HepG2 (cell line): Measurements from ENCODE around the gene ZNRD2. TPM values are rescaled to one million over a fixed set of nuclear protein-coding genes. Genes with fewer than 3 reads are reported as not detected.

Source experiments
- AHR ChIP-seq: IDR thresholded peaks from 2 replicates; pipeline ENCODE4 v1.6.1; 2018; ENCODE audit warnings: missing genetic modification reagents, missing compliant biosample characterization
- CC2D1A ChIP-seq: sonication (generic); formaldehyde crosslinking; IDR thresholded peaks from 2 replicates; pipeline ENCODE4 v1.8.1; 2023; ENCODE audit warnings: mild to moderate bottlenecking, missing genetic modification reagents
- GABPA ChIP-seq, 2 experiments: IDR thresholded peaks; 2 replicates each; pipeline ENCODE4 v1.6.1; 2011 to 2016; ENCODE audit warnings: low read depth in 2 of 2, low read length in 1 of 2, missing biosample characterization in 1 of 2, missing genetic modification characterization in 1 of 2
- HNF1A ChIP-seq, 2 experiments: sonication (generic) in 1 of 2; formaldehyde crosslinking in 1 of 2; IDR thresholded peaks; 2 replicates each; pipeline versions ENCODE4 v1.4.0 to v1.6.1; 2016 to 2020; ENCODE audit warnings: borderline replicate concordance in 1 of 2, low read depth in 1 of 2, mild to moderate bottlenecking in 1 of 2, missing genetic modification reagents in 1 of 2
- IKZF1 ChIP-seq: fragments of 450-650 bp; IDR thresholded peaks from 2 replicates; pipeline ENCODE4 v1.7.1; 2016
- POGZ ChIP-seq: sonication (generic); formaldehyde crosslinking; IDR thresholded peaks from 2 replicates; pipeline ENCODE4 v1.4.0; 2020; ENCODE audit warnings: mild to moderate bottlenecking, missing genetic modification reagents
- RFX5 ChIP-seq: IDR thresholded peaks from 2 replicates; pipeline ENCODE4 v1.6.1; 2011; ENCODE audit warnings: low read depth, low read length, improper control_type of control experiment
- SALL1 ChIP-seq: sonication (generic); formaldehyde crosslinking; IDR thresholded peaks from 2 replicates; pipeline ENCODE4 v1.8.0; 2022; ENCODE audit warnings: mild to moderate bottlenecking, missing genetic modification reagents
- SKI ChIP-seq: fragments of 450-650 bp; IDR thresholded peaks from one replicate; pipeline ENCODE4 v1.6.1; 2018; ENCODE audit warnings: mild to moderate bottlenecking; ENCODE audit not compliant: partially characterized antibody
- SNRNP70 ChIP-seq: fragments of 200-400 bp; formaldehyde crosslinking; IDR thresholded peaks from 2 replicates; pipeline ENCODE4 v1.6.1; 2017; ENCODE audit warnings: mild to moderate bottlenecking, low read depth, low read length, moderate library complexity
- SYNCRIP ChIP-seq: fragments of 200-400 bp; formaldehyde crosslinking; IDR thresholded peaks from 2 replicates; pipeline ENCODE4 v1.6.1; 2018; ENCODE audit warnings: mild to moderate bottlenecking, low read depth, low read length; ENCODE audit not compliant: insufficient read depth
- ZHX2 ChIP-seq, 2 experiments: sonication (generic) in 1 of 2; formaldehyde crosslinking in 1 of 2; IDR thresholded peaks; 2 replicates each; pipeline versions ENCODE4 v1.6.1 to v1.9.0; 2014 to 2022; ENCODE audit warnings: antibody characterized with exemption in 1 of 2, borderline replicate concordance in 1 of 2, inconsistent platforms in 1 of 2, low read depth in 1 of 2, missing genetic modification reagents in 1 of 2
- ZNF501 ChIP-seq: sonication (generic); formaldehyde crosslinking; IDR thresholded peaks from 2 replicates; pipeline ENCODE4 v1.5.1; 2020; ENCODE audit warnings: mild to moderate bottlenecking, moderate library complexity, missing genetic modification reagents
- ZSCAN21 ChIP-seq: sonication (generic); formaldehyde crosslinking; IDR thresholded peaks from 2 replicates; pipeline ENCODE4 v1.8.0; 2022; ENCODE audit warnings: mild to moderate bottlenecking, missing genetic modification reagents, moderate library complexity, borderline replicate concordance
- polyA plus RNA-seq, 8 experiments: library from polyadenylated mRNA; depleted of rRNA in 3 of 8; stranded (reverse) in 7 of 8; unstranded in 1 of 8; fragments of >200 nt; fragmentation: Illumina TruSeq in 4 of 8; extraction: Trizol in 4 of 8; gene quantifications; 2 replicates each; pipeline versions ENCODE4 v1.2.1 to v1.2.3, GENCODE V29; 2011 to 2016; ENCODE audit warnings: low read depth in 4 of 8, missing spikeins in 1 of 8, mixed read lengths in 1 of 8; ENCODE audit not compliant: insufficient read depth in 1 of 8
- total RNA-seq, 5 experiments: library from RNA; depleted of rRNA; stranded (reverse); fragments of >200 nt; fragmentation: Illumina TruSeq; extraction: Trizol; gene quantifications; 2 replicates each; pipeline ENCODE4 v1.2.3, GENCODE V29; 2016; ENCODE audit warnings: low read depth in 1 of 5
- TF ChIP-seq, protein P1 (sequence below): fragments of 450-650 bp; IDR thresholded peaks from 2 replicates; pipeline ENCODE4 v1.6.1; 2017; ENCODE audit warnings: mild to moderate bottlenecking
- TF ChIP-seq, protein P2 (sequence below): sonication (generic); formaldehyde crosslinking; IDR thresholded peaks from 2 replicates; pipeline ENCODE4 v1.8.0; 2022; ENCODE audit warnings: missing genetic modification reagents, low read depth, mild to moderate bottlenecking, borderline replicate concordance

ZNRD2 gene
- total and polyA plus RNA-seq, 2 of the 13 experiments (the other 11 are each of a cell fraction or from before 2014, with no cell fraction given) = 29.2 to 34.0 TPM

- TF ChIP-seq HNF1A (IDR thresholded peaks at IDR 0.05; ENCODE audit: low read depth) (no peak), HNF1A (CRISPR knock-in tag; IDR thresholded peaks at IDR 0.05; ENCODE audit: borderline replicate concordance) (no peak), ZHX2 (IDR thresholded peaks at IDR 0.05; ENCODE audit: low read depth) (no peak), ZHX2 (CRISPR knock-in tag; IDR thresholded peaks at IDR 0.05; ENCODE audit: borderline replicate concordance) (no peak), CC2D1A (CRISPR knock-in tag) (no peak), POGZ (CRISPR knock-in tag) (no peak), SYNCRIP (no peak), SNRNP70 (no peak), IKZF1 (no peak), GABPA (IDR thresholded peaks at IDR 0.05; ENCODE audit: low read depth, low read length) (no peak), GABPA (CRISPR knock-in tag; IDR thresholded peaks at IDR 0.05; ENCODE audit: low read depth) (no peak), RFX5 (no peak), AHR (no peak), SALL1 (CRISPR knock-in tag) (peak; percentile 35; the same call in 1 of the 2 replicates), SKI (peak; percentile 52), ZNF501 (CRISPR knock-in tag) (no peak), ZSCAN21 (CRISPR knock-in tag) (no peak)
- TF ChIP-seq, protein P1, sequence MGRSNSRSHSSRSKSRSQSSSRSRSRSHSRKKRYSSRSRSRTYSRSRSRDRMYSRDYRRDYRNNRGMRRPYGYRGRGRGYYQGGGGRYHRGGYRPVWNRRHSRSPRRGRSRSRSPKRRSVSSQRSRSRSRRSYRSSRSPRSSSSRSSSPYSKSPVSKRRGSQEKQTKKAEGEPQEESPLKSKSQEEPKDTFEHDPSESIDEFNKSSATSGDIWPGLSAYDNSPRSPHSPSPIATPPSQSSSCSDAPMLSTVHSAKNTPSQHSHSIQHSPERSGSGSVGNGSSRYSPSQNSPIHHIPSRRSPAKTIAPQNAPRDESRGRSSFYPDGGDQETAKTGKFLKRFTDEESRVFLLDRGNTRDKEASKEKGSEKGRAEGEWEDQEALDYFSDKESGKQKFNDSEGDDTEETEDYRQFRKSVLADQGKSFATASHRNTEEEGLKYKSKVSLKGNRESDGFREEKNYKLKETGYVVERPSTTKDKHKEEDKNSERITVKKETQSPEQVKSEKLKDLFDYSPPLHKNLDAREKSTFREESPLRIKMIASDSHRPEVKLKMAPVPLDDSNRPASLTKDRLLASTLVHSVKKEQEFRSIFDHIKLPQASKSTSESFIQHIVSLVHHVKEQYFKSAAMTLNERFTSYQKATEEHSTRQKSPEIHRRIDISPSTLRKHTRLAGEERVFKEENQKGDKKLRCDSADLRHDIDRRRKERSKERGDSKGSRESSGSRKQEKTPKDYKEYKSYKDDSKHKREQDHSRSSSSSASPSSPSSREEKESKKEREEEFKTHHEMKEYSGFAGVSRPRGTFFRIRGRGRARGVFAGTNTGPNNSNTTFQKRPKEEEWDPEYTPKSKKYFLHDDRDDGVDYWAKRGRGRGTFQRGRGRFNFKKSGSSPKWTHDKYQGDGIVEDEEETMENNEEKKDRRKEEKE = no peak
- TF ChIP-seq, protein P2, sequence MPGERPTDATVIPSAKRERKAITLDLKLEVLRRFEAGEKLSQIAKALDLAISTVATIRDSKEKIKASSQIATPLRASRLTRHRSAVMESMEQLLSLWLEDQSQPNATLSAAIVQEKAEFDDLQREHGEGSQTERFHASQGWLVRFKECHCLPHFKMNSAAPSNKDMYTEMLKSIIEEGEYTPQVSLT (CRISPR knock-in tag) = no peak
Measured at GRCh38 chr11:65616575-65617001, 46.3 kb downstream of the ZNRD2 start (continued).
